IMR-90 (cell line): ENCODE data around the gene KRTAP10-10.

Experiments used
- CEBPB ChIP-seq: IDR thresholded peaks from 2 replicates; pipeline ENCODE4 v1.6.1; 2012; ENCODE audit warnings: low read depth, low read length, improper control_type of control experiment
- MXI1 ChIP-seq: IDR thresholded peaks from 2 replicates; pipeline ENCODE4 v1.6.1; 2012; ENCODE audit warnings: low read depth, mild to moderate bottlenecking, low read length, moderate library complexity, borderline replicate concordance
- POLR2A ChIP-seq: IDR thresholded peaks from 2 replicates; pipeline ENCODE4 v1.6.1; 2012; ENCODE audit warnings: mild to moderate bottlenecking, low read depth, low read length
- RAD21 ChIP-seq: IDR thresholded peaks from 2 replicates; pipeline ENCODE4 v1.6.1; 2012; ENCODE audit warnings: low read length, improper control_type of control experiment
- RCOR1 ChIP-seq: IDR thresholded peaks from 2 replicates; pipeline ENCODE4 v1.6.1; 2012; ENCODE audit warnings: mild to moderate bottlenecking, low read length, improper control_type of control experiment; ENCODE audit not compliant: insufficient replicate concordance
- RFX5 ChIP-seq: IDR thresholded peaks from 2 replicates; pipeline ENCODE4 v1.8.0; 2012; ENCODE audit warnings: low read depth, mild to moderate bottlenecking, low read length, moderate library complexity
- SMC3 ChIP-seq: fragments of 150-350 bp; IDR thresholded peaks from 2 replicates; pipeline ENCODE4 v1.6.1; 2016; ENCODE audit warnings: low read depth, mild to moderate bottlenecking, antibody characterized with exemption, low read length, moderate library complexity
- TF ChIP-seq, protein P1 (sequence below): fragments of 150-350 bp; IDR thresholded peaks from 2 replicates; pipeline ENCODE4 v1.6.1; 2017; ENCODE audit warnings: mild to moderate bottlenecking, antibody characterized with exemption, low read length, low read depth
- TF ChIP-seq, protein P2 (sequence below): conservative IDR thresholded peaks from 2 replicates; pipeline ENCODE4 v1.5.1; 2012; ENCODE audit warnings: mild to moderate bottlenecking, low read depth, low read length, improper control_type of control experiment

DNA sequence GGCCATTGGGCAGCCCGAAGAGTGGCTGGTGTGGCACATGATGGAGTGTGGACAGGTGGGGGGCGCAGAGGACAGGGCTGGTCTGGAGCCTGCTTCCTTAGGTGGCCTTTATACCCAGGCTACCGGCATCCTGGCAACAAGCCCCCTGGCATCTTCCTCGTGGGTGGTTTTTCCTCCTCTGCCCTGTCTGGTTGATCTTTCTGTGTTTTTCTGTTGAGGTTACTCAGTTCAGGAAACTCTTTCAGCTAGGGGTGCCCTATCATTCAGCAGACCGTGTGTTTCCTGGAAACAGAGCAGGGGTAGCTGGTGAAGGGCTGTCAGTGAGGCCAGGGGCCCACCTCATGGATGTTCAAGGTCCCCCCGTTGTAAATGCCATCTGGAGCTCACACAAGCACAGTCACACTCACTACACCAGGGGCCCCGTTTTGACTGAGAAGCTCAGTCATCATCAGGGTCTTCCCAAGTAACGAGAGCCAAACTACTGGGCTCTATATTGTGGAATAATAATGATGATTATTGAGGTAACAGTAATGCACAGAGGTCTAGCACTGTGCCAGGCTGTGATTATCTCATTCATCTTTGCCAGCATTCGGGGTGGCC, 17.5 kb downstream of the KRTAP10-10 start, which contains the start of gene KRTAP12-4:
- TF ChIP-seq POLR2A (no peak), CEBPB (no peak), SMC3 (no peak), RFX5 (no peak), RCOR1 (no peak), RAD21 (no peak), MXI1 (no peak)
- TF ChIP-seq, protein P1, sequence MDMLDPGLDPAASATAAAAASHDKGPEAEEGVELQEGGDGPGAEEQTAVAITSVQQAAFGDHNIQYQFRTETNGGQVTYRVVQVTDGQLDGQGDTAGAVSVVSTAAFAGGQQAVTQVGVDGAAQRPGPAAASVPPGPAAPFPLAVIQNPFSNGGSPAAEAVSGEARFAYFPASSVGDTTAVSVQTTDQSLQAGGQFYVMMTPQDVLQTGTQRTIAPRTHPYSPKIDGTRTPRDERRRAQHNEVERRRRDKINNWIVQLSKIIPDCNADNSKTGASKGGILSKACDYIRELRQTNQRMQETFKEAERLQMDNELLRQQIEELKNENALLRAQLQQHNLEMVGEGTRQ = no peak
- TF ChIP-seq, protein P2, sequence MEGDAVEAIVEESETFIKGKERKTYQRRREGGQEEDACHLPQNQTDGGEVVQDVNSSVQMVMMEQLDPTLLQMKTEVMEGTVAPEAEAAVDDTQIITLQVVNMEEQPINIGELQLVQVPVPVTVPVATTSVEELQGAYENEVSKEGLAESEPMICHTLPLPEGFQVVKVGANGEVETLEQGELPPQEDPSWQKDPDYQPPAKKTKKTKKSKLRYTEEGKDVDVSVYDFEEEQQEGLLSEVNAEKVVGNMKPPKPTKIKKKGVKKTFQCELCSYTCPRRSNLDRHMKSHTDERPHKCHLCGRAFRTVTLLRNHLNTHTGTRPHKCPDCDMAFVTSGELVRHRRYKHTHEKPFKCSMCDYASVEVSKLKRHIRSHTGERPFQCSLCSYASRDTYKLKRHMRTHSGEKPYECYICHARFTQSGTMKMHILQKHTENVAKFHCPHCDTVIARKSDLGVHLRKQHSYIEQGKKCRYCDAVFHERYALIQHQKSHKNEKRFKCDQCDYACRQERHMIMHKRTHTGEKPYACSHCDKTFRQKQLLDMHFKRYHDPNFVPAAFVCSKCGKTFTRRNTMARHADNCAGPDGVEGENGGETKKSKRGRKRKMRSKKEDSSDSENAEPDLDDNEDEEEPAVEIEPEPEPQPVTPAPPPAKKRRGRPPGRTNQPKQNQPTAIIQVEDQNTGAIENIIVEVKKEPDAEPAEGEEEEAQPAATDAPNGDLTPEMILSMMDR = no peak
